ENCODE data around the gene STIM1. TPM values are rescaled to one million over a fixed set of nuclear protein-coding genes. Genes with fewer than 3 reads are reported as not detected.

The STIM1 gene
- total RNA-seq, 1 donor from 2014 or later = 16.5 TPM

- TF ChIP-seq CTCF (conservative IDR thresholded peaks at IDR 0.05; ENCODE audit: low read depth, low read length) = no peak
Observed at GRCh38 chr11:4025248-4025966, 169.9 kb downstream of the STIM1 start.

GRCh38 chr11:4025967-4026324 lies 170.5 kb downstream of the STIM1 start:
- no peak for DNase-seq (ENCODE audit: low read depth)
- no peak for TF ChIP-seq CTCF (conservative IDR thresholded peaks at IDR 0.05; ENCODE audit: low read depth, low read length)
- no peak overlapping the region for H3K4me3 ChIP-seq (ENCODE audit: low read depth, low read length)

More at GRCh38 chr11:4025248-4025966, 169.9 kb downstream of the STIM1 start:
- DNase-seq (ENCODE audit: low read depth) = no peak
- no peak overlapping the region for H3K4me3 ChIP-seq (ENCODE audit: low read depth, low read length)

- no peak overlapping the region for H3K4me3 ChIP-seq (ENCODE audit: low read depth, low read length)
- TF ChIP-seq CTCF (conservative IDR thresholded peaks at IDR 0.05; ENCODE audit: low read depth, low read length) = no peak
- no peak for DNase-seq (ENCODE audit: low read depth)
Observed at GRCh38 chr11:4026389-4026788, 170.9 kb downstream of the STIM1 start.

GRCh38 chr11:4027746-4028145 lies 172.3 kb downstream of the STIM1 start:
- no peak overlapping the region for H3K4me3 ChIP-seq (ENCODE audit: low read depth, low read length)
- no peak for TF ChIP-seq CTCF (conservative IDR thresholded peaks at IDR 0.05; ENCODE audit: low read depth, low read length)
- no peak for DNase-seq (ENCODE audit: low read depth)

- no peak overlapping the region for H3K4me3 ChIP-seq (ENCODE audit: low read depth, low read length)
- TF ChIP-seq CTCF (conservative IDR thresholded peaks at IDR 0.05; ENCODE audit: low read depth, low read length) = no peak
- DNase-seq (ENCODE audit: low read depth) = no peak
Observed at GRCh38 chr11:4030197-4030596, 174.7 kb downstream of the STIM1 start.

GRCh38 chr11:4032097-4032496 lies 176.6 kb downstream of the STIM1 start:
- no peak for DNase-seq (ENCODE audit: low read depth)
- H3K4me3 ChIP-seq (ENCODE audit: low read depth, low read length) = no peak overlapping the region
- TF ChIP-seq CTCF (conservative IDR thresholded peaks at IDR 0.05; ENCODE audit: low read depth, low read length) = no peak

- no peak for DNase-seq (ENCODE audit: low read depth)
- no peak for TF ChIP-seq CTCF (conservative IDR thresholded peaks at IDR 0.05; ENCODE audit: low read depth, low read length)
Observed at GRCh38 chr11:4035985-4036384, 180.5 kb downstream of the STIM1 start.

More at GRCh38 chr11:4035985-4036384, 180.5 kb downstream of the STIM1 start:
- no peak overlapping the region for H3K4me3 ChIP-seq (ENCODE audit: low read depth, low read length)
